Erythroblast (primary cell): Measurements from ENCODE around the gene CYP2A6.
"Not testable (repeated sequence)": the region's sequence is repeated elsewhere in the genome, so short reads cannot be mapped to it uniquely, and the experiment has no call there.

Source experiments
- GATA1 ChIP-seq: IDR thresholded peaks from 2 replicates; pipeline ENCODE4 v1.6.1; 2011; ENCODE audit warnings: low read depth, mild to moderate bottlenecking, control low read depth, low read length, moderate library complexity
- POLR2A ChIP-seq: IDR thresholded peaks from 2 replicates; pipeline ENCODE4 v1.6.1; 2011; ENCODE audit warnings: mild to moderate bottlenecking, low read length

GRCh38 chr19:40824916-40825315 lies 25.3 kb downstream of the CYP2A6 start:
- not testable (repeated sequence) for TF ChIP-seq POLR2A, GATA1
